AG20443 (cell line): ENCODE measurements around the gene CRYGA.
A peak's percentile ranks its signal among the peaks of the same experiment; 100 is the strongest.

Experiments
- DNase-seq: peaks from one replicate; pipeline ENCODE4 v3.0.0; 2012; ENCODE audit warnings: low spot score, mixed read lengths

The CRYGA gene, protein sequence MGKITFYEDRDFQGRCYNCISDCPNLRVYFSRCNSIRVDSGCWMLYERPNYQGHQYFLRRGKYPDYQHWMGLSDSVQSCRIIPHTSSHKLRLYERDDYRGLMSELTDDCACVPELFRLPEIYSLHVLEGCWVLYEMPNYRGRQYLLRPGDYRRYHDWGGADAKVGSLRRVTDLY

DNA sequence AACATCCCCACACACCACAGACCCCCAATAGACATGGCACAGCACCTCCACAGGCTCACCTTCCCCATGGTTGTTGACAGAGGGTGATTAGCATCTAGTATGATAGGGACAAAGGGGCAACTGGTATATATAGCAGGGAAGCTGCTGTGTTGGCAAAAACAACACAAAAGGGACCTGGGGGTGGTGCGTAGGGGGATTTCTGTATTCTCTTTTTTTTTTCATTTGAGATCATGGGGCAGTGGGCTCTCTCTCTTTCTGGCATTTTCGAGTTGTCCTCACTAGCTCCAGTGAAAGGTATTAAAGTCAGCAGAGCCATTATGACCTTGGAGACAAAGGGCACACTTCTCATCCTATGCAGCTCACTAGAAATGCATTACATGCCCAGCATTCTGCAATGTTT, at the start of gene CRYGA:
TSS of gene CRYGA (minus strand) at position 101 of the 400 bp plus-strand sequence. CDS start at position 68, 33 bp downstream.
- DNase-seq: no peak

DNA sequence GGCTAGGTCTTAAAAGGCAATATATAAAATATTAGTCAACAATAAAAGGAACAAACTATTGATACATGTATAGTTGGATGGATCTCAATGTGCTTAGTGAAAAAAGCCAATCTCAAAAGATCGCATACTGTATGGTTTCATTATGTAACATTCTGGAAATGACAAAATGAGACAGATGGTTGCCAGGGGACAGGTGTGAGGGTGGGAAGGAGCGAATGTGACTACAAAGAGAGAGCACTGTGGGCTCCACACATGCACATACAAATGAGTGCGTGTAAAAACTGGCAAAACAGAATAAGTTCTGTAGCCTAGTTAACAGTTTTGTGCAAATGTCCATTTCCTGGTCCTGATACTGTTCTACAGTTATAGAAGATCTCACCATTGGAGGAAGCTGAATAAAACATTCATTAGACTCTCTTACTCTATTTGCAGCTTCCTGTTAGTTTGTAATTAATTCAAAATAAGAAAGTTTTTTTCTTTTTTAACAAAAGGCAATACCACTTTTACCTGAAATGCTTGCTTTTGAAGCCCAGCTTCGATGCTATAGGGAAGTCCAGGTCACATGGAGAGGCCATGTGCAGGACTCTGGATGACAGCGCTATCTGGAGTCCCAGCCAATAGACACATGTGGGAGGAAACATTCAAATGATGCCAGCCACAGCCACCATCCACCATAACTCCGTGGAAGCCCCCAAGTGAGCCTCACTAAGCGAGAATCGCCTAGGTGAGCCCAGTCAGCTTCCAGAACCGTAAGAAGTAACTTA, 47.5 kb upstream of the CRYGA start:
- DNase-seq: no peak

DNA sequence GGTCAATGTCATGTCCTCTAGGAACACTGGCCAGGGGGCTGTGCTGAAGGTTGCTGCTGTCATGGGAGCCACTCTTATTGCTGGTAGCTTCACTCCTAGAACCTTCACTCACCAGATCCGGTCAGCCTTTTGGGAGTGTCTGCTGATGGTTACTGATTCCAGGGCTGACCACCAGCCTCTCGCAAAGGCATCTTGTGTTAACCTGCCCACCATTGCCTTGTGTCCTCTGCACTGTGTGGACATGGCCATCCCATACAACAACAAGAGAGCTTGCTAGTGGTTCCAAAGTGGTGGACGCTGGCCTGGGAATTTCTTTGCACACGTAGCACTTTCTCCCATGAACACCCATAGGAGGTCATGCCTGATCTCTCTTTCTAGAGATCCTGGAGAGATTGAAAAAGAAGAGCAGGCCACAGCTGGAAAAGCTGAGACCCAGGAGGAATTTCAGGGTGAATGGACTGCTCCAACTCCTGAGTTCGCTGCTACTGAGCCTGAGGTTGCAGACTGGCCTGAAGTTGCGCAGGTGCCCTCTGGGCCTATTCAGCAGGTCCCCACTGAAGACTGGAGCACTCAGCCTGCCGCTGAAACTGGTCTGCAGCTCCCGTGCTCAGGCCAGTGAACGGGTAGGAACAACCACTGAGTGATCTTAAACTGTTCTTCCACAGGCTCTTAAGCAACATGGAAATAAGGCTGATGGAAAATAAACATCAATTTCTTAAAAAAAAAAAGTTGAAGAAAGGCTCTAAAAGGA, 45.1 kb upstream of the CRYGA start:
- DNase-seq: no peak

DNA sequence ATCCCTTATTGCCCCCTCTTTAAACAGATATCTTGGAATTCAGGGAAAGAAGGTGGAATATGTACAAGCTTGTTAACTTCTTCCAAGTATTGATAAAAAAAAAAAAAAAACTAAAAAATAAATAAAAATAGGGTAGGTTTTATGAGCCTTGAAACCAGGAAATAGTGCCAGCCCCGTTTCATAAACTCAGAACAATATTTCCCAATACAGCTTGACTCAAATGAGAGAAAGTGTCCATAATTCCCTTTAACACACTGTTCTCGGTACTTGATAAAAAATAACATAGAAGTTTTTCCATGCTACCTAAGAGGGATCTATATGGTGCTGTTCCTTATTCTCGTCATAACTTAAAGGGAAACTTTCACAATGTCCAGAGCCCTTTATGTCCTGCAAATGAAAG, 44.4 kb upstream of the CRYGA start:
- no peak for DNase-seq

DNA sequence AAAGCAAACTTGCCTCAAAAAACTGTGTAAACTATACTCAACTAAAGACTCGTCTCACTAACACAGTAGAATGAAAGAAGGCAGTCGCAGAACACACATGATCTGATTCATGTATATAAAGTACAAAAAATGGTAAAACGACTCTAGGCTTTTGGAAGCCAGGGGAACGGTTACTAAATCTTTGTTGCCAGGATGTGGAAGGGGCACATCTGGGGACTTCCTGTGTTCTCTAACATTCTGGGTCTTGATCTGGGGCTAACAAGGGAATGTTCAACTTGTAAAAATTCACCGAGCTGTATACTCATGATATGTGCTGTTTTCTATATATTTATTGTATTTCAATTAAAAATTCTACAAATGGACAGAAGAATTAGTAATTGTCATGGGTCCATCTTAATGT, 40.8 kb upstream of the CRYGA start:
- no peak for DNase-seq

DNA sequence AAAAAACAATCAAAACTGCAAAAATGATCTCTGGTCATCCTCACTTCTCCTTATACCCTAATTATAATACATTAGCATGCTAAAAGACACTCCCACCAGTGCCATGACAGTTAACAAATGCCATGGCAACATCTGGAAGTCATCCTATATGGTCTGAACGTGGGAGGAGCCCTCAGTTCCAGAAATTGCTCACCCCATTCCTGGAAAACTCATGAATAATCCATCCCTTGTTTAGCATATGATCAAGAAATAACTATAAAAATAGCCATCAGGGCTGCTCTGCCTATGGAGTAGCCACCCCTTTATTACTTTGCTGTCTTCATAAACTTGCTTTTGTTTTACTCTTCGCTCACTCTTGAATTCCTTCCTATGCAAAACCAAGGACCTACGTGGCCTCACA, 32.1 kb upstream of the CRYGA start:
- no peak for DNase-seq

DNA sequence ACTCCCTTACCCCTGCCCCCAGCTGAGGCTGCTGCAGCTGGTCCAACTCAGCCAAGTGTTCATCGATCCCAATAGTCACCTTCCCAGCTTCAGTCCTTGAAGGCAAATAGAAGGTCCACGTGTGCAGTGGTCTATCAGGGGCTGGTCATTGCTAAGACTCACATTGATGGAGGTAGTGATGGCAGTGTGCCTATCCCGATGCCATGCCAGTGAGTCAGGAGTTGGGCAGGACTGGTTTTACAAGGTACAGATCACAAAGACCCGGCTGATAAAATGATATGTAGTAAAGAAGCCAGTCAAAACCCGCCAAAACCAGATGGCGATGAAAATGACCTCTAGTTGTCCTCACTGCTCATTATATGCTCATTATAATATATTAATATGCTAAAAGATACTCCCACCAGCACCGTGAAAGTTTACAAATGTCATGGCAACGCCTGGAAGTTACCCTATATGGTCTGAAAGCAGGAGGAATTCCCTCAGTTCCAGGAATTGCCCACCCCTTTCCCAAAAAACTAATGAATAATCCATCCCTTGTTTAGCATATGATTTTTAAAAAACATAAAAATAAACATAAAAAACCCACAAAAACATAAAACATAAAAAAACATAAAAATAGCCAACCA, 29.3 kb upstream of the CRYGA start:
- no peak for DNase-seq

DNA sequence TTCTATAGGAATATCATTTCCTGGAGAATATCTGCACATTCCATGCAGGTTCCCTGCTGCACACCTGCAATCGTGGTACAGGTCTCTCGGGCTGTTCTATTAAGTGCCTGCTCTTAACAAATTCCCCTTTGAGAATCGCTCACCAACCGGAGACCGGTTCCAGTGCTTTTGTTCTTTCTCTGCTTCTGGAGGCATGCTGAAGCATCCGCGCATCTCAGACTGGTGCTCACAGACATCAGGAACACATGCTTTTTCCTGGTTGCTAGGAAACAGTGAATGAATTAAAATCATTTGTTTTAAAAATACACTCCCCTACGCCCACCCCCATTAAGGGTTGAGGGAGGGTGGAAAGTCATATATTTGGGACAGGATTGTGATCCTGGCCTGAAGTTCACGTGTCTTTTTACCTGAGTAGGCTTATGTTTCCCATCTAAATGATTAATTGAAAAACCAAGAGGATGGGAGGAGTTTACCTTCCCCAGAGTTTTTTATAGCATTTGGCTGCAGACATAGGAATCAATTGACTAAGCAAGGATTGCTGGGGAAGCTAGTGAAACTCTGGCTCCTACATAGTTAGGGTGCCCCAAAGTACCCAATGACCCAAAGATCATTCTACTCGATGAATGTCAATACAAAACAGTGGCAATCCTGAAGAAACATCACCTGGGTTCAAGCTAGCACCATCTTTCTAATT, 26.6 kb upstream of the CRYGA start, which contains the start of gene C2orf80:
TSS of gene C2orf80 (minus strand) at position 221 of the 694 bp plus-strand sequence. CDS start 3,044 bp downstream, outside the sequence.
- no peak for DNase-seq

DNA sequence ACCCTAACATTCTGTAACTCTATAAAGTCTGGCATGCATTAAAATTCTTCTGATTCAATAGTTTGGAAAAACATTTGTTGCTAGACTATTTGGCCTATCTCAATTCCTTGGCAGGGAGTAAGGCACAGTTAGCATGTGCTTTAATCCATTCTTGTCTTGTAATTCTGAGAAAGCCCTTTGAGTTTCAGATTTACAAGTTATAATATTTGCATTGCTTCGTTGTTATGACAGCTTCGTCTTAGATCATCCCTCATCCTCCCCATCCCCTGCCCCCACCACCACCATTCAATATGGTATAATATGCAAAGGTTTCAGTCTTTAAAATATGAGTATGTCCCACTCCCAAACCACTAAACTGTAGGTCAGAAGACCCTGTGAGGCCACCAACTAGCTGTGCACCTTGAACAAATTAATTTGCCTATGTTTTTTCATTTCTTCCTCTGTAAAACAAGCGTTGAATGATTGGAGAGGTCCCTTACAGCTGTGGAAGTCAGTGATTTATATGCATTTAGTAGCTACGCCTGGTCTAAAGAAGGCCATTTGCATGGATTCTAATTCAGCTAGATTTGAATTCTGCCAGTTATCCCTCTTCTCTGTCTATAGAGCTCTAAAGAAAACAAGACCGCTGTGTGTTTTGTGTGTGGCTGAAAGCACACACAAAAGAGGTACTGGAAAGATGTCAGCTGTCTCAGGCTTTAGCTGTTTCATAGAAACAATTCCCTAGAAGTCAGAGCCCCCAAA, 25.9 kb upstream of the CRYGA start:
- no peak for DNase-seq

DNA sequence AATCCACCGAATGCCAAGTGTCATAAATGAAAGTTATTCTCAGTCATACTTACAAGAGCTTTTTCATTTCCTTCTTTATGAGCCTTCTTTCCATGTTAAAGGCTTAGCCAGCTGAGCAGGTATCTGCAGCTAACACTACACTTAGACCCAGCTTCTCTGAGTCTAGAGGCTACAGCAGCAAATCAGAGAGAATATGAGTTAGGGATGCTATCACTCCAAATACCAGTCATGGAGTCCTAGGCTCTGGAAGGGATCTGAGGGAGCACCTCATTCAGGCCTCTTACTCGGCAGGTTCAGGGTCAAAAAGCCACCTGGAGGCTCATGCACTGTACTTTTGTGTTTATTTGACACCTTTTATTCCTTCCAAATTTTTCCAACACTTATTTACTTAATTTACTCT, 23.5 kb upstream of the CRYGA start:
- DNase-seq: no peak

DNA sequence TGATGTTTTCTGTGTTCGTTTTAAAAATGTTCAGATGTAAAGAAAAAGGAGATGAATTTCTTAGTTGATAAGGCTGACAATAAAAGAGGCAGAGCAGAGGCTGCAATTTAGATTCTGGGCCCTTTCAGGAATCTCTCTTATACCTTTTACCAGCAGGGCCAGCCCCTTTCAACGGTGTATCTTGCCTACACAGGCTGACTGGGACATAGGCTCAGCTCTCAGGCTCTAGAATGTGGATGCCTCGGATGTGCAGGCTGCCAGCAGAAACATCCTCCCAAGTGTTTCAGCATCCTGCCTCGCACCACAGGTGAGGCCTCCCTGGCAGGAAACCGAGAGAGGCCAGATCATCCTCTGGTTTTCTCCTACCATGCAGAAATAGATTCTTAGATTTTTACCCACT, 23.1 kb upstream of the CRYGA start:
- DNase-seq: no peak

DNA sequence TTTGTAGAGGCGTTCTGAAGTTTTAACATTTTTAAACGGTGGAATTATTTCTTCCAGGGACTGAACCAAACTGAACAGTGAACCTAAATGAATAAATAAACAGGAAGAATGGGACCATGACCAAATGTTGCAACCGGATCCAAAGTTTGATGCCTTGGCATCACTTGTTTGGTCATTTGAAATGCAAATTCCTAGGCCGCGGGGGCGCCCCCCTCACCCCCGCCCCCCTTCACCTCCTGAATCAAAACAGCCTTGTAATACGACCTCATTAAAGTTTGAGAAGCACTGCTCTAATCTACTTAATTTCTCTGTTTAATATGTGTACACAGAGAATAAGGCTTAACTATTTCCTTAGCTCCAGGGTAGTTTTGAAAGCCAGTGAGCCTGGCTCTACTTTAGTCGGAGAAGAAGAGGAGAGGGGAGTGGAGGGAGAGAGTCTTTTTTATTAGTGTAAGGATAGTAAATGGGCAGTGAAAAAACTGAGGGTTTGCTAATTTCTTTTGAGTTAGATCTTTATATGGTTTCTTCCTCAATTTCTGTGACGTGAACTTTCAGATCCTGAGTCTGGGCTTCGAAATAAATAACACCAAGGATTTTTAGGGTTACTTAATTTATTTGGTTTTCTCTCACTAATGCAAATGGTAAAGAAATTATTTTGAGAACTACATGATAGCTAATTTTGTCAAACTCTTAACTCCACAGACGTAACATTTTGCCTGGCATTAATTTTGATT, 20.8 kb upstream of the CRYGA start:
- DNase-seq: no peak

DNA sequence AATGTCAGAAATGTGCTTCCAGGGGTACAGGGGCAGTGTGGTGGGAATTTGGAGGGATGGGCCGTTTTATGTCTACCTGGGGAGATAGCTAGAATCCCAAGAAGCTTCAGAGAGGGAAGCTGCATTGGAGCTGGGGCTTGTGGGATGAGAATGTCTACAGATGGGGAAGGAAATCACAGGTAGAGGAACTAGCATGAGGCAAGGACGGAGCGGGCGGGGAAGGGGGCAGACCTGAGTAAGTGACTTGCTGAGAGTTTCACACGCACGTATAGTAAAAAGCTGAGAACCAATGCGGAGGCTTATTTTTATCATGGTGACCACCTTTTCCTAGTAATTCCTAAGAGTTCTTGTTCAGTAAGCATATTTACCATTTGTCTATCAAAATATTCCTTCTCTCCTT, 20.1 kb upstream of the CRYGA start:
- DNase-seq: no peak

DNA sequence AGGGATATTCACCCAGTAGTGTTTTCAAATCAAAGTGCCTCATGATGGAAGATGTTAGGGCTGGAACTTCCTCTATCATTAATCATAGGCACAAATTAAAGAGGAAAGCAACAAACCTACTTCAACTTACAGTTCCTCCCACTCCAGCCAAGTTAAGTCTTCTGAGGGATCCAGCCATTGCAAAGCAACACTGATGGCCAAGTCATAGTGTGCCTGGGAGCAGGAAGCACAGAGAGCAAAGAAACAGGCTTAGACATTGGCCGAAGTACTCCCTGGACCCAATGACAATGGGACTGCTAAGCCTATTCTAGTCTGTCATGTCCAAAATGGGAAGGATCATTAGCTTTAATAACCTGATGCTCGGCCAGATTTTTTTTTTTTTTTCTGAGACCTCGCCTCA, 19.4 kb upstream of the CRYGA start:
- no peak for DNase-seq

DNA sequence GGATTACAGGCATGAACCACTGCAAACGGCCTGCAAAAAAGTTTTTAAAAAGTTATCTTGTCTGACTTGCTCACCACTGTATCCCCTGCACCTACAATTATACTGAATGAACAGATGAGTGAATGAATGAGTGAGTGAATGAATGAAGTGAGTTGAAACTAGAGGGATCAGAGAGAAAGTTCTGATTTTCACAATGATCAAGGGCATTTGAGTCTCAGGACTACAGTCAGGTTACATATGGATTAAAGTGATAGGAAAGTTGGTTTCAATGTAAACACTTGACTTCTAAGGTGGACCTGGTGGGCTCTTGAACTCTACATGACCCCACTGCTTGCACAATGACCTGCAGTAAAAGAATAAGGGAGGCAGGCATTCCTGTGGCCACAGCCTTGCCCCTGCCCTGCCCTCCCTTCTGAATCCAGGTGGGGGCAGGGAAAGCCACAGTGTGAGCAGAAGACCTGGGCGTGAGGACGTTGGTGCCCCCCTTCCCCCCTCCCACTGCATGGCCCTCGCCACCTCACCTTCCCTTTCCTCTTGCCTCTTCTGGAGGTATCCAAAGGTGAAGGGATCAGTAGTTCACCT, 15.7 kb upstream of the CRYGA start:
- DNase-seq: no peak

DNA sequence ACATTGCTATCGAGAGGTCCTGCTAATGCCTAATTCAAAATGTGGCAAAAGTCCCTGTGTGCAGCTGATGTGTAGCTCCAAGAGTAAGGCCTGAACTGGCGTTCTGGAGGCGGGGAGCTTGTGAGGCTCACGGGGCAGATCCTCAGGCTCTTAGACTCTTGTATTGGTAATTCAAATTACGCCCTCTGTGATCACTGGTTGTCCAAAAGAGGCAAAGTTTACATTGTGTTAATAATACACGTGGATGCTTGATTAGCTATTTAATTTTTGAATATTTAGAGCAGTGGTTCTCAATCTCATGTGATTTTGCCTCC, 12.4 kb upstream of the CRYGA start:
- DNase-seq: no peak

DNA sequence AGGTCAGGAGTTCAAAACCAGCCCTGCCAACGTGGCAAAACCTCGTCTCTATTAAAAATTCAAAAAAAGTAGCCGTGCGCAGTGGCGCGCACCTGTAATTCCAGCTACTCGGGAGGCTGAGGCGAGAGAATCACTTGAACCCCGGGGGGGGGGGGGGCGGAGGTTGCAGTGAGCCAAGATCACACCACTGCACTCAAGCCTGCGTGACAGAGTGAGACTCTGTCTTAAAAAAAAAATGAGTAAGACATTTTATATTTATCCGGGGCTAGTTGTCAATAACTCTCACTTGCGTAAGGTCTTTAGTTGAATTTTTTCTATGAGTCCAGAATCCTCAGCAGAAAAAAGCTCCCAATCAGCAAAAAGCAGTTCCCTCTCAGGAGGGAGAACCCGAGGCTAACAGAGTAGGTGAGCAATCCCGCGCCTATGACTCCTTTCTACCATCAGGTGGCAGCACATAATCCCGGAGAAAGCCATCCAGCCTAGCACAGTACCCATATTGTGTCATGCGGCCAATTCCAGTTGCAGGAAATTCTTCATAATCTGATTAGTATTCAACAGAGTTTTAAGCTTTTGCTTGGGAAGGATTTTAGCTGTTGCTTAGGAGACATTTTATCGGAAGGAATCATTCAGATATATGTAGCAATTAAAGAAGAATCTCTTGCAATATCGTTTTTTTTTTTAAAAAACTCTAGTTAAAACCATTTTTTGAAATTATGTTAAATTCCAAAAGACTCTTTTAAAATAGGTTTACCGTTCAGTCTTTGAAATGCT, 11.9 kb upstream of the CRYGA start:
- DNase-seq: peak; percentile 90

DNA sequence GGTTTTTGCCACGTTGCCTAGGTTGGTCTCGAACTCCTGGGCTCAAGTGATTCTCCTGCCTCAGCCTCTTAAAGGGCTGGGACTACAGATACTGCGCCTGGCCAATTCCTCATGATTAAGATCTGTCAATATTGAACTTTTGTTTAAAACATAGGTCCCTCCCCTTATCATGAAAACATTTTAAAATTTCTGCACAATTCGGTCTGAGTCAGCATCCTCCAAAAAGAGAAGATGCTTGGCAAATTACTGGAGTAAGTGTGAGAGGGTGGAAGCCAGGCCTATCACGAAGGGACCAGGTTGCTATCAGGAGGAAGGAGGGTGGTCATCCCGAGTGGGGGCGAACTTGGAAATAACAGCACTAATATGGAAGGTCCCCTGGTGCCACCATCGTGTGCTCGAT, 10.8 kb upstream of the CRYGA start:
- no peak for DNase-seq

DNA sequence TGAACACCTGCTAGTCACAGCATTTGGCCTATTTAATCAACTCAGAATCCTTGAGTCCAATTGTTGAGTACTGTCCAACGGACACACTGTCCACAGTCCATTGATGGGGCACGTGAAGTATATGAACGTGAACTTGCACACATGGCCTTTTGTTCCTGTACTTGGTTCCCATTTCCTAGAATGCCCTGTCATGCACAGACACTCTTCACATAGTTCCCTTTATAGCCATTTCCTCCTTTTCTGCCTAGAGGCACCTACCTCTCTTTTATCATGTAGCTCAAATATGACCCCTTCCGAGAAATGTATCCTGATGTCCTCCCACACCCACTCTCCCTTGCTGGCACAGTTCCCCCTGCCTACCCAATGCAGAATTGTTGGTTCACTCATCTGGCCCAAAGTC, 8.7 kb upstream of the CRYGA start:
- DNase-seq: no peak
